Mesenteric fat pad (tissue), 1 donor: ENCODE data around the gene IMPDH2. TPM values are rescaled to one million over a fixed set of nuclear protein-coding genes. Genes with fewer than 3 reads are reported as not detected.

ENCODE experiments used
- DNase-seq: peaks from one replicate; pipeline ENCODE4 v3.0.0-alpha.2; 2020; ENCODE audit warnings: low spot score
- total RNA-seq: library from RNA; stranded (reverse); fragmentation: NEBNext Ultra II Directional; extraction: Animal tissue kit (Norgen Biotek cat#: 25700); gene quantifications from one replicate; pipeline ENCODE4 v1.2.1, GENCODE V29; 2021
- donor health status: DM: yes; HTN: yes; CAD: no.

IMPDH2 gene
- total RNA-seq, 1 donor from 2014 or later: 123 TPM

DNA sequence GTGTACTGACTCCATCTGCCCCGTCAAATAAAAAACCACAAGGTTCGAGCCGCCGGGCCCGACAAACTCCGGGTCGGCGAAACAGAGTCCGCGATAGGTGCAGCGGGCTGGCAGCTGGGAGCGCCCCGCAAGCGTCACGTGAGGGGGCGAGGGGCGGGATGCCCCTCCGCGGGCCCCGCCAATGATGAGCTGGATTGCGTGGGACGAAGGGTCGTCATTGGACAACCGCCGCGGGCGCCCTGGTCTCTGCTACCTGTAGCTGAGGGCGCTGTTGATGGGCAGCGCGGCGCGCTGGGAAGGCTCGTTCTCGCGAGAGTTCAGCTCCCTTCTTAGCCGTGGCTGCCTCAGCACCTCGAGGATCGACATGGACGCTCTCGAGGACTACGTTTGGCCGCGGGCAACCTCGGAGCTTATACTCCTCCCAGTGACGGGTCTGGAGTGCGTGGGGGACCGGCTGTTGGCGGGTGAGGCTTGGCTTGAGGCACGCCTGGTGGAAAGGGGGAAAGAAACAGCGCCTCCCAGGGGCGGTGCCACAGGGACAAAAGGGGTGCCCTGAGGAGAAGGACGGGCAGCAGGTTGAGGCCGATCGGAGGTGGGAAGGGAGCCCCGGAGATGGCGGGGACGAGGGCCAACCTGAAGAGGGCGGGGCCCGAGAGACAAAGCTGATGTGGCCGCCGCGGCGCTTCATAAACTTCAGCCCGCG lies 22.0 kb downstream of the IMPDH2 start, which contains the start of gene WDR6:
WDR6 (plus strand) TSS at position 324 of the 703 bp plus-strand sequence; CDS start at position 365, 41 bp downstream.
- DNase-seq: peak; percentile 99

DNA sequence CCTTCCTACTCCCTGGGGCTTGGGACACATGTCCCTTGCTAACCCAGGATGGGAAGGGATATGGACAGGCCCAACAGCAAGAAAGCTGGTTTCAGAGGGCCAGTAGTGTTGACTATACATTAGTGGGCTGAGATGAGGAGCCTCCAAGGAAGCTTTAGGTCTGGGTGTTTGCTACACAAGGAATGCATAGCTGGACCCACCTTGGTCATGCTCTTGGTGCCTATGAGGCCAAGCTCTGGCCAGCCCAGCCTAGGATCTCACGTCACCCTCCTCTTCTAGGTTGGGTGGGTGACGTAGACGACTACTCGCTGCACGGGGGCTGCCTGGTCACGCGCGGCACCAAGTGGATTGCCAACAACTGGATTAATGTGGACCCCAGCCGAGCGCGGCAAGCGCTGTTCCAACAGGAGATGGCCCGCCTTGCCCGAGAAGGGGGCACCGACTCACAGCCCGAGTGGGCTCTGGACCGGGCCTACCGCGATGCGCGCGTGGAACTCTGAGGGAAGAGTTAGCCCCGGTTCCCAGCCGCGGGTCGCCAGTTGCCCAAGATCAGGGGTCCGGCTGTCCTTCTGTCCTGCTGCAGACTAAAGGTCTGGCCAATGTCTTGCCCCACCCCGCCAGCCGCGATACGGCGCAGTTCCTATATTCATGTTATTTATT lies 22.7 kb downstream of the IMPDH2 start:
- DNase-seq: no peak

DNA sequence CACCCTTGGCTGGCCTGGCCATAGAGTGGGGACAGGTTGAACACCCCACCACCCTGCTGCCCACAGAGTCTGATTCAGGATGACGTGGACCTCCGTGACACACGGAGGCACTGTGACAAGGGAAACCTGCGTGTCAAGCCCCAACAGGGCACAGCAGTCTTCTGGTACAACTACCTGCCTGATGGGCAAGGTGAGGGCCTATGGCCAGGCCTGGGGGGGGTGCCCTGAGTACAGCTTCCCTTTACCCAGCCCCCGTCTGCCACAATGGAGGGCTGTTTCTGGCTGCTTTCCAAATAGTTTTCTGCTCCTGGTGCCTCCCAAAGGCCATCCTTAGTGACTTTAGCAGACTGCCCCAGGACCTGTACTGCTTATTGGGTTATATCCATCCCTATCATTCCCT lies 23.2 kb downstream of the IMPDH2 start:
- no peak for DNase-seq

DNA sequence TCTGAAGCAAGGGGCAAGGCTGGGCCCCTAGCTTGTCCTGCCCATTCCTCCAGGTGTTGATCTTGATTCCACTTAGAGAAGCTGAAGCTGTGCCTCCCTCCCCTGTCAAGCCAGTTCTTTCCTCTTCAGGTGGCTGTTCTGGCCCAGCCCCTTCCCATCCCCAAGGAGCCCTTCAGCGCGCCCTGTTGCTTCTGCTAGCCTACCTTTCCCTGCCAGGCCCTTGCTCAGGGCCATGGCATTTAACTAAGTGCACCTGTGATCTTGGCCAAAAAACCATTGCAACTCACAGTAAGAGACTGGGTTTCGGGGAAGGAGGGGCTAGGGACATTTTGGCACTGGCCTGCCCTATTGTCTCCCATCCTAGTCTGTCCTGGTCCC lies 23.9 kb downstream of the IMPDH2 start:
- no peak for DNase-seq

DNA sequence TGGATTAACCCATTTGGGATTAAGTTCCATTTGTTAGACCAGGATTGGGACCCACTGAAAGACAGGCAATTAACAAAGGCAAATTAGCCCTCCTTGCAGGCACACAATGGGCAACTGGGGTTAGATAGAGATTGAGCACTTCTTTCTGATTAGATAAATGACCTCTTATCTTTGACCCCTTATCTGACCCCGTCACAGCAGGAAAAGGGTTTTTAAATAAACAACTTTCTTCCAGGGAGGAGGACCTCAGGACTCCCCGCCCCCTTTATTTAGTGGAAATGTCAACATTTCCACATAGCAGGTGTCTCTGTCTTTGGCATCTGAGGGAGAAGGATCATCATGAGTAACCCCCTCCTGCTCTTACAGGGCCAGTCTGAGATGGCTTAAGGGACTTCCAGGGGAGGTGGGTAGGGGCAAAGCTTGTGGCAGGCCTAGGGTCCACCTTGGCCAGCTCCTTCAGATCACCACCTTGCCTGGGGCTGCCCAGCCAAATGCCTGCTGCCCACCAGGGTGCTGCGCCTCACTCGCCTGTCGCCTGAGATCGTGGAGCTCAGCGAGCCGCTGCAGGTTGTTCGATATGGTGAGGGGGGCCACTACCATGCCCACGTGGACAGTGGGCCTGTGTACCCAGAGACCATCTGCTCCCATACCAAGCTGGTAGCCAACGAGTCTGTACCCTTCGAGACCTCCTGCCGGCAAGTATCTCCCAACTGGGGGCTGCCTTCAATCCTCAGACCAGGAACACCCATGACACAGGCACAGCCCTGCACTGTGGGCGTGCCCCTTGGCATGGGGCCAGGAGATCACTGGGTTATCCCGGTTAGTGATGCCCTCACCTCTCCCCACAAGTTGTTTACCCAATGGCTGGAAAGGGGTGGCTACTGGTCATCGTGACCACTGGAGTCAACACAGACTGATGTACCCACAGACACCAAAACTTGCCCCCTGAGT lies 24.6 kb downstream of the IMPDH2 start:
- DNase-seq: no peak

DNA sequence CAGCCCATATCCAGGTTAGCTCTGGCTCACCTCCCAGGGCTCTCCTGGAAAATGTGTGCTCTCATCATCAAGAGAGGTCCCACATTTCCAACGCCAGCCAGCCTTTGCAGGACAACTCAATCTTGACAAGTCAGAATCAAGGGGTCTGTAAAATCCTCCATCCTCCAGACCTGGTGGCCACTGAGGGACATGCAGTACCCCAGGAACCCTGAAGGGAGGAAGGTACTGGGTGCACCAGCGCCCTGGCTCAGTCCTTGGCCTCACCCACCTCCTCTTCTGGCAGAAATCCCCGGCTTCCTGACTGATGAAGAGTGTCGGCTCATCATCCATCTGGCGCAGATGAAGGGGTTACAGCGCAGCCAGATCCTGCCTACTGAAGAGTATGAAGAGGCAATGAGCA lies 28.0 kb downstream of the IMPDH2 start:
- no peak for DNase-seq

DNA sequence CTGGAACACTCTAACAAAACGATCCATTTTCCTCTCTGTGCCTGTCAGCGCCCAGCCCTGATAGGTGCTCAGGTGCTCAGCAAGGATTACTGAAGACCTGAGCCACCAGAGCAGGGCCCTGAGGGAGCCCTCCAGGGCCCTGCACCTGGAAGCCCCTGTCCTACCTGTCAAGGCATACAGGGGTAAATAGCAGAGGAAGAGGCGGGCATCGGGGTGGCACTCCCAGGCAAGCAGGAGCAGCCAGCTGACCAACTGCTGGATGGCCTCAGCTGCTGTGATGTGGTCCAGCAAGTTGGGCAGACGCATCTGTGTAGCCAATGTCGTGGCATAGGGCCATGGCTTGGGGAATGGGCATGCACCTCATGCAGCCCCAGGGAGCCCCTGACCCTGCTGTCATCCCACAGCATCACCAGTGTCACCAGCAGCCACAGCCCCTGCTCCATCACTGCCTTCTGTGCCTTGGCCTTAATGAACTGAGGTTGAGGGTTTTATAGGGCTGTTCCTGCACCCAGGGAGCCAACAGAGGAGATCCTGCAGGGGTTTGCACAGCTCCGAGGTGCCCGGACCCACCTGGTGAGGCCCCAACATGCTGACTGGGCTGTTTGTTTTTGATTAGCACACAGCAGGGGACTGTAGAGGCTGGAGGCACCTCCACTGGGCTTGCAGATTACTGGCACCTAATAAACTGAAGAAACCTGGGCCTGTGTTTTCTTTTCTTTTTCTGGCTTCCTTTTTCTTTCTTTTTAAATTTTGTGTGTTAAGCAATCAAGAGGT lies 29.9 kb downstream of the IMPDH2 start:
- no peak for DNase-seq

DNA sequence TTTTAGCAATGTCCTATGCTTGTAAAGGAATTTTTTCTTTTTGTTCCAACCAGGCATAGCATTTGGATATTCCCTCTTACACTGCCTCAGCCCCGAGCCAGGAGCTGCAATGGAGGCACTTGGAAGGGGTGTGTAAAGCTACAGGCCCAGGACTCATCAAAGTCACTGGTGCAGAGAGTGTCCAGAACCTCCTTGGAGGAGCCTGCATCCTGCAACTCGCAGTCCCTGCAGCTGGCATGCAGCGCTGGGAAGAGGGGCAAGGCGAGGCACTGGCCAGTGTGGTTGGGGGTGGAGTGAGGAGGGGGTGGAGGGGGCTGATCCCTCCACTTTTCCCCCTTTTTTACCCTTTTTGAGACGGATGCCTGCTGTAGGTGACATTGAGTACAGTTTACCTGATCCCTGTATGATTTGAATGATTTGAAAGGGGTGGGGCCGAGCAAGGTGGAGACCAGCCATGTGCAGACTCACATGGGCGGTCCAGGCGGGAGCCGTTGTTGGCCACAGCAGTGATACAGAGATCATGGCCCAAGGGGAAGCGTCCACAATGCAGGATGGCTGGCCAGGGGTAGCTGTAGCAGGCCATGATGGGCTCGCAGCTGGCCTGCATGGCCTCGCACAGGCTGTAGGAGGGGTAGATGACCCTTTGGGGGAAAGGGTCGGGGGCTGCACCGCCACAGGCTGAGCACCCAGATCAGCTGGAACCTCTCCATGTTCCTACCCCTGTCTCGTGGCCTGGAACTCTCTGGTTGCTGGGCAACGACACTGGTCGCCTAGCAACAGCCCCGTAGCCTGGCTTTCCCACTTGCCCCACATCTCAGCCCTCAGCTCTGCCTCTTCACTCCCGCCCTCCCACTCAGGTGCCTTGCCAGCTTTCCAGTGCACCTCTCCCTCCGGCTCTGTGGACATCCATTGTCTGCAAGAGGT lies 31.2 kb downstream of the IMPDH2 start:
- no peak for DNase-seq

DNA sequence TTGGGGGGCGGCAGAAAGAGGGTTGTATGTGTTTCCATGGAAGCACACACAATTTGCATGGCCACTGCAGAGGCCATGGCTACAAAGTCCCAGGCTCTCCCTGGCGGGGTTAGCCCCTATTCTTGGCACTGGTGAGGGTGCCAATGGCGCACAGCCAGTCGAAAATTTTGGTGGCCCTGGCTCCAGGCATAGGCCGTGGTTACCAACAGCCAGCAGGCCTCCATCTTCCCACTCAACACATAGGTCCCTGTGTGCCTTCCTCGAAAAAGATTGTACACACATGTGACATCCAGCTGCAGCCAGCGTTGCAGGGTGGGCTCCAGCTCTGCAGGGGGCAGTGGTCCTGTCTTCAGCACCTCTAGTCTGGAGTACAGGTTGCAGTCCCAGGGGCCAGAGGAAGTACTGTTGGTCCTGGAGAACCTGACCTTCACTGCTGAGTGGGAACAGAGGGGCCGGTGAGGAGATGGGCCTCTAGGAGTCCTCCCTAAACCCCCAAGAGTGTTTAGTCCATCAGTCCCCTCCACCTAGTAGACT lies 32.0 kb downstream of the IMPDH2 start:
- no peak for DNase-seq

DNA sequence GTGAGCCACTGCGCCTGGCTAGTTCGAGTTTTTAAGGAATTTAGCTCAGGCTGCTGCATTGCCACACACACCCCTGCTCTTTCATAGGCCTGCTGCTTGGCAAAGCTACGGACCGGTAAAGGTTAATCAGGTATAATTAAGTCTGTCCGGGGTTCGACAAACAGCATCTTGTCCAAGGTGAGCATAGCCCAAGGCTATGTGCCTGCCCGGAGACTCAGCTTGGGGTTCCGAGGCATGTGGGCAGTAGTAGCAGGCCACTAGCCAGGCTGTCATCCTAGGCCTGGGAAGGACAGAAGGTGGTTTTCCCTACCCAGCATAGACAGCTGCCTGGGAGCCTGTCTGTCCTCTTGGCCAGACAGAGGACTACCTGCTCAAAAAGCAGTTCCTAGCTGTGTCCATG lies 32.6 kb downstream of the IMPDH2 start:
- DNase-seq: no peak

DNA sequence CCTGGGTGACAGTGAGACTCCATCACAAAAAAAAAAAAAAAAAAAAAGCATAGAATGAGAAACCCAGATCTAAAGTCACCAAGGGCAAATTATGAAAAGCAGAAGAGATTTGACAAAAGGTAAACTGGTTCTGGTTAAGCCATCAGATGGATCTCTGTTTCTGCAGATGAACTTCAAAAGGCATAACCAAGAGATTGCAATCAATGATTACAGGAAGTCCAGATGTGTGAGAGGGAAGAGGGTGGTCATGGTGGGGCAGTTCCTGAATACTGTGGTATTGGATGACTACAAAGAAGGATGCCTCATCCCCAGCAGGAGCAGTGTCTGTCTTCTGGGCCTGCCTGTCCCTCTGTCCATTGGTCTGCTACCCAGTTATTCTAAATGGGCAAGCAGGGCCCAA lies 35.4 kb downstream of the IMPDH2 start:
- no peak for DNase-seq

DNA sequence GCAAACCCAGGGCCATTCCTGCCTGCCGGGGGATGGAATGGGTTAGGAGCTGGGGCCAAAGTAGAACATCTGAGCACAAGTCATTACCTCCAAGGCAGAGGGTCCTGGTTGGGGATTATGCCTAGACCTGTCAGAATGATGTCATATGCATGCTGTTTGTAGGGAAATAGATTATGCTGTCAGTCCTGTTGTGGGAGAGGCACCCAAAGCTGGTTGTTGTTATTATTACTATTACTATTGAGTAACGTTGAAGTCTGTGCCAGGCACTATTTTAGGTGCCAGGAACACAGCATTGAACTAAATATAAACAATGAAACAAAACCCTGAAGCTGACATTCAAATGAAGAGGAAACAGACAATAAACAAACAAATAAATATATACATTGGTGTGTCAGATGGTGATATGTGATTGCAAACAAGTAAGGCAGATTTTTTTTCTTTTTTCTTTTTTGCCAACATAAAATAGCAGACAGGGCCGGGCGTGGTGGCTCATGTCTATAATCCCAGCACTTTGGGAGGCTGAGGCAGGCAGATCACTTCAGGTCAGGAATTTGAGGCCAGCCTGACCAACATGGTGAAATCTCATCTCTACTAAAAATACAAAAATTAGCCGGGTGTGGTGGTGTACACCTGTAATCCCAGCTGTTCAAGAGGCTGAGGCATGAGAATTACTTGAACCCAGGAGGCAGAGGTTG lies 37.2 kb downstream of the IMPDH2 start:
- DNase-seq: no peak

DNA sequence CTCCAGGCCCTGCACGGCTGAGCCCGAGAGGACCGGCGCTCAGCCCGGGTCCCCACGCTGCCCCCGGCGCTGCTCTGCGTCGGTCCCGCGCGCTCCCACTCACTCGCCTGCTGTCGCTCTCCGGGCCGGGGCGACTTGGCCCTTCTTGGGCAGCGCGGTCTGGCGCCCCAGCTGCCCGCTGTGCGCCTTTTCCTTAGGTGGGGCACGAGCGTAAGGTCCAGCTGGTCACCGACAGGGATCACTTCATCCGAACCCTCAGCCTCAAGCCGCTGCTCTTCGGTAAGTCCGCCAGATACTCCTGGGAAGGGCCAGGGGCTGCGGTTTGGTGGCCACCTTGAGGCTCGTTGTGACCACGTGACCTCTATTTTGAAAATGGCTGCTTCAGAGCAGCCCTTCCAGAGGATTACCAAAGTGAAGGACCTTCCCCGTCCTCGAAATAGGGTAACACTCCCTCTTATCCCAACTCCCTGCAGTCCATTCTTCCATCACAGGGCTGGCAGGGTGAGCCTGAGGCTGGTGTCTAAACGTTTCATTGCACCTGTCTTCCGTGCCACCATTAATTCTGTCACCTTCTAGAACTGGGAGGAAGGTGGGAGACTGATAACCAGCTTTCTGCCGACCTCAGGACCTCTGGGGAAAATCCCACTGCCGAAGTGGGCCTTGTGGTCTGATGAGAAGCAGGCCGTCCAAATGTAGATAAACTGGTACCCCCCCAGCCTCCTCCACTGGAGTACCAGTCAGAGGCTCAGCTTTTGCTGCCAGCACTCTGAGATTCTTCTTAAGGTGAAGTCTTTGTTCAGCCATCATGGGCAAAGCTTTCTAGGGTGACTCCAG lies 38.3 kb downstream of the IMPDH2 start:
- DNase-seq: no peak

DNA sequence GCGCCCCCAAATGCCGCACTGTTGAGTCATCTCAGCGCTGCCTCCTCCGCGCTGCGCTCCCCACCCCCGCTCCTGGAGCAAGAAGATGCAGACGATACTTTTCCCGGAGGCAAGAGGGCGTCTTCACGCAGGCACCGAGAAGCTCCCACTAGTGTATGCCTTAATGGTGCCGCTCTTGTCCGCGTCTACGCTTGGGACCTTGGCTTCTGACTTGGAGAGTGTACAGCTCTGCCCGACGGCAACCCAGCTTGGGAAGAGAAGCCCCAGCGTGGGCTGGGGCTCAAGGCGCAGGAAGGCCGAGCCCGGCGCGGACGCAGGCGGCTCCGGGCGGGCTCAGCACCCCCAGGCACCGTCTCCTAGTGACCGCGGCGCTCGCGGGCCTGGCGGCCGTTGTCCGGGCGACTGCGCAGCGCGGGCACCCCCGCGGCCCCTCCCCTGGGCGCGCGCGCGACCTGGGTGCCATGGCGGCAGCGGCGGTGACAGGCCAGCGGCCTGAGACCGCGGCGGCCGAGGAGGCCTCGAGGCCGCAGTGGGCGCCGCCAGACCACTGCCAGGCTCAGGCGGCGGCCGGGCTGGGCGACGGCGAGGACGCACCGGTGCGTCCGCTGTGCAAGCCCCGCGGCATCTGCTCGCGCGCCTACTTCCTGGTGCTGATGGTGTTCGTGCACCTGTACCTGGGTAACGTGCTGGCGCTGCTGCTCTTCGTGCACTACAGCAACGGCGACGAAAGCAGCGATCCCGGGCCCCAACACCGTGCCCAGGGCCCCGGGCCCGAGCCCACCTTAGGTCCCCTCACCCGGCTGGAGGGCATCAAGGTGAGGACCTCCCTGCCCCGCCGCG lies 39.2 kb downstream of the IMPDH2 start, which contains the start of gene P4HTM:
P4HTM (plus strand) TSS at position 446 of the 840 bp plus-strand sequence; CDS start at position 462, 16 bp downstream.
- DNase-seq: peak; percentile 95

DNA sequence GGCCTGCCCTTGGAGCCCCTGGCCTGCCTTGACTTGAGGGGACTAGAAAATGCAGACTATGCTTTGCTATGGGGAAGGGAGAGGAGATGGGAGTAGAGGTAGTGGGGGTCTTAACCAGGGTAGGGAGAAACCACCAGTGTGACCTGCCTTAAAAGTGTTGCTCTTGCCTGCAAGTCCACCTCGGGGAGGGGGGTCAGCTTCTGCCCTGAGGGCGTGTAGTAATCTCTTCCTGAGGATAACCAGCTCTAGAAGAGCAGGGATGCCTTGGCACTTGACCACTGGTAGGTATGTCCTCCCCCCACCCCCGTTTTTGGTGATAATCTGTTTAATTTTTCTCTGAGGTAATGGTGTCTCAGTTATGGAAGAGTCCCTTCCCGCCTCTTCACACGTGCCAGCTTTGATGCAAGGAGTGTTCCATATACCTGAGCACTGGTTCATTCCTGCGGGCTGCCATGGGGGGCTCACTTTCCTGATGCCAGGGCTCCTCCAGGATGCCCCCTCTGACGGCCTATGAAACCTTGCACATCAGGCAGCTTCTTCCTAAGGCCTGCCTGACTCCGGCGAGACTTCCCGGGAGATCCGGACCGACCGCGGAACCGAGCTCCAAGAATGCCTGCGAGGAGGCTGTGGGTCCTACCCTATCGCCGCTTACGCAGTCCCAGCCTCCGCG lies 39.9 kb downstream of the IMPDH2 start:
- DNase-seq: no peak

DNA sequence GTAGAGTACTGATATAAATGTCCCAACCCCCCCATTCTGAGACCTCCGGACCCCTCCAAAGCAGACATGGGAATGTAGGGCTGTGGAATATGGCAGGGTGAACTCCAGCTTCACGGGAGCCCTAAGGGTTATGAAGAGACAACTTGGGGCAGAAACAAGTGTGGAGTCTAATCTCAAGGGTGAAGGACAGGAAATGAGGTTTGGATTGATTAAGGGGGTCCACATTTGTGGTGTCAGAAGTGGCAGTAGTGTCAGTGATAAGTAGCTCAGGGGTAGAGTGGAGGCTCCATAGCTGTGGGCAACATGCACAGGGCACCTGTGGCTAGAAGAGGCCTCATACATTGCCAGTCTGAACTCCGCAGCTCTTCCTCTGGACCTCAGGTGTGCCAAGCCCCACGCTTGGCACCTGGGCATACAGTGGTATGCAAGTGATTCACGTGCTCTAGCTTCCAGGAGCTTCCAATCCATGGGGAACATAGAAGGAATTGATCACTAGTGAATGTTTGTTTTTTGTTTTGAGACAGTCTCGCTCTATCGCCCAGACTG lies 43.3 kb downstream of the IMPDH2 start:
- DNase-seq: peak; percentile 64
